Vagina (tissue), 2 donors: ENCODE data around the gene ESPN.

ENCODE experiments used
- POLR2A ChIP-seq, 2 donors: fragments of 450-650 bp; IDR thresholded peaks; one replicate each; pipeline ENCODE4 v1.6.1; 2017; ENCODE audit warnings: antibody characterized with exemption in 2 of 2, mild to moderate bottlenecking in 2 of 2, moderate library complexity in 2 of 2
- POLR2AphosphoS5 ChIP-seq, 2 donors: sonication (generic); formaldehyde crosslinking; IDR thresholded peaks; one replicate each; pipeline ENCODE4 v1.9.0; 2017; ENCODE audit warnings: antibody characterized with exemption in 2 of 2, mild to moderate bottlenecking in 2 of 2, low read depth in 1 of 2; ENCODE audit not compliant: insufficient read depth in 1 of 2
- TF ChIP-seq, protein P1 (sequence below), 3 experiments: fragments of 450-650 bp in 2 of 3; fragments of 200-600 bp in 1 of 3; sonication (generic) in 1 of 3; IDR thresholded peaks; one replicate each; pipeline ENCODE4 v1.5.1; 2017 to 2019; ENCODE audit warnings: antibody characterized with exemption in 3 of 3, mild to moderate bottlenecking in 2 of 3, moderate library complexity in 2 of 3

DNA sequence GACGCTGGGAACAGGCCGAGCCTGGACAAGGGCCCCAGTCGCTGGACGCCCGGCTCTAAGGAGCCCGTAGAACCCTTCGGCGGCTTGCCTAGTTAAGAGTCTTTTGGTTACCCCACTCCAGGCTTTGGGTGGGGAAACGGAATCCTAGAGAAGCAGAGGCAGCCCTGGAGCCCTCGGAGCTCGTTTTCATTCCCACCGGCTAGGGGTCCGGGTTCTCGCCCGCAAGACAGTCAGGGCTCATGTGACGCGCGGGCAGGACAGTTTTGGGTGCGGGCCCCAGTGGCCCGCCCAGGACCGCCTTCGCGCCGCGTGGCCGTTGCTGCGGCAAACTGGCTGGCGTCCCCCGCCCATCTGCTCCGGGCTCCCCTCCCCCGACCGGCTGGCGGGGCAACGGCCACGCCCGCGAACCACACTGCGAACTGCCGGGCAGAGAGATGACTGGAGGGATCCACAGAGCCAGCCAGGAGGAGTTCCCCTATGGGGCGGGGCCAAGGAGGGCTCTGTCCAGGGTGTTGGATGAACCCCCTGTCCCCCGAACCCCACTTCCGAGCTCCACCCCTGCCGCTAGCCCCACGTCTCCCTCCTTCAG, 4.0 kb upstream of the ESPN start:
- no peak for TF ChIP-seq POLR2A (IDR thresholded peaks at IDR 0.05)
- TF ChIP-seq, protein P1, sequence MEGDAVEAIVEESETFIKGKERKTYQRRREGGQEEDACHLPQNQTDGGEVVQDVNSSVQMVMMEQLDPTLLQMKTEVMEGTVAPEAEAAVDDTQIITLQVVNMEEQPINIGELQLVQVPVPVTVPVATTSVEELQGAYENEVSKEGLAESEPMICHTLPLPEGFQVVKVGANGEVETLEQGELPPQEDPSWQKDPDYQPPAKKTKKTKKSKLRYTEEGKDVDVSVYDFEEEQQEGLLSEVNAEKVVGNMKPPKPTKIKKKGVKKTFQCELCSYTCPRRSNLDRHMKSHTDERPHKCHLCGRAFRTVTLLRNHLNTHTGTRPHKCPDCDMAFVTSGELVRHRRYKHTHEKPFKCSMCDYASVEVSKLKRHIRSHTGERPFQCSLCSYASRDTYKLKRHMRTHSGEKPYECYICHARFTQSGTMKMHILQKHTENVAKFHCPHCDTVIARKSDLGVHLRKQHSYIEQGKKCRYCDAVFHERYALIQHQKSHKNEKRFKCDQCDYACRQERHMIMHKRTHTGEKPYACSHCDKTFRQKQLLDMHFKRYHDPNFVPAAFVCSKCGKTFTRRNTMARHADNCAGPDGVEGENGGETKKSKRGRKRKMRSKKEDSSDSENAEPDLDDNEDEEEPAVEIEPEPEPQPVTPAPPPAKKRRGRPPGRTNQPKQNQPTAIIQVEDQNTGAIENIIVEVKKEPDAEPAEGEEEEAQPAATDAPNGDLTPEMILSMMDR (IDR thresholded peaks at IDR 0.05) = no peak
- TF ChIP-seq POLR2AphosphoS5 (IDR thresholded peaks at IDR 0.05; ENCODE audit: insufficient read depth in 1 of 2, low read depth in 1 of 2) = no peak
